Activated CD8-positive, alpha-beta memory T cell treated with anti-CD3 and anti-CD28 coated beads, Interleukin-2, amount 50 U/mL, for 24 hours (primary cell): ENCODE results near the gene RNF44.

Experiments used
- DNase-seq: peaks from one replicate; pipeline ENCODE4 v3.0.0-alpha.2; 2020; ENCODE audit errors: extremely low read depth

The RNF44 gene

GRCh38 chr5:176535101-176535663, 2.0 kb downstream of the RNF44 start:
- DNase-seq, result no peak

GRCh38 chr5:176534640-176535039, 2.6 kb downstream of the RNF44 start:
- no peak for DNase-seq

DNA sequence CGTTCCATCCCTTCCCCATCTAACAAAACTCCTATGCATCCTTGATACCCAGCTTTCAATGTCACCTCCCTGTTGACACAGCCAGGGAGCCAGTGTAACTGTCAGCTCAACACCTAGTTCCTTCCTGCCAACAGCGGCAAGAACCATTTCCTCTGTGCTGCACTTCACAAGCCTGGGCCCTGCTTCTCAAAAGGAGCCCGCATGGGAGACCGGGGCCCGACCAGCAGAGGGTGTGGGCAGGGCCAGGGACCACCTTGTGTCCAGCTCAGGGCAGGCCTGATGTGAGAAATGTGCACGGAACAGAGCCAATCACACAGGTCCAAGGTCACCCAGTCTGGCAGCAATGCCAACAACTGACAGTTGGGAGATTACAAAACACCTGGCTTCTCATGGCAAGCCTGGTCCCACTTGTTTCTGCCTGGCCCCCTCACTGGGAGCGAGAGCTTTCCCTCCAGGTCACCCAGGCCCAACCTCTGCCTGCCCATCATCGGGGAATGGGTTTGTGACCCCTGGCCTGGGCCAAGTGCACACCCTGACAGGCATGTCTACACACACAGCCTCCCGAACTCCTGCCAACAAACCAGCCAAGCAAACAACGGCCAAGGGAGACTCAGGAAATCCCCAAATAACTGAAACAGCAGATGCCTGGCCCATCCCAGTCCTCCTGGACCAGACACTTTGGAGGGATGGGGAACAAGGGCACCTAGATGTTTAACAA, 3.1 kb downstream of the RNF44 start:
- DNase-seq, result no peak

- DNase-seq, result no peak
Measured at GRCh38 chr5:176533390-176533789, 3.8 kb downstream of the RNF44 start.

DNA sequence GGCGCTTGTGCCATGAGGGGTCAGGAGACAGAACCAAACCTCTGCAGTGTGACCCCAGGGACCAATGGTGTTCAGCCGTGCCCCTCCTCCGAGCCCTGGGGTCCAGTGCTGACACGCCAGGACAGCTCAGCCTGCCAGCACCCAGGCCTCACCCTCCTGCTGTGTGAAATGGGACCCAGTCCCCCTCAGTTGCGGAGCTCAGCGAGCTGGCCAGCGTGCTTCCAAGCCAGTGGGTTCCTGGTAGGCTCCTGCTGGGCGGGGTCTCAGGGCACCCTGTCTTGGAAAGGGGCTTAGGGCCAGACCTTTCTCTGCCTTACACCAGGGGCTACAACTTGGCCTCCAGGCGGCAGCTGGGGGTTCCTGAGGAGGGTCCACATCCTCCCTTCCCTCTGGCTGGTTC, 4.4 kb downstream of the RNF44 start:
- DNase-seq, result no peak

GRCh38 chr5:176531902-176532493, 5.2 kb downstream of the RNF44 start:
- no peak for DNase-seq

DNA sequence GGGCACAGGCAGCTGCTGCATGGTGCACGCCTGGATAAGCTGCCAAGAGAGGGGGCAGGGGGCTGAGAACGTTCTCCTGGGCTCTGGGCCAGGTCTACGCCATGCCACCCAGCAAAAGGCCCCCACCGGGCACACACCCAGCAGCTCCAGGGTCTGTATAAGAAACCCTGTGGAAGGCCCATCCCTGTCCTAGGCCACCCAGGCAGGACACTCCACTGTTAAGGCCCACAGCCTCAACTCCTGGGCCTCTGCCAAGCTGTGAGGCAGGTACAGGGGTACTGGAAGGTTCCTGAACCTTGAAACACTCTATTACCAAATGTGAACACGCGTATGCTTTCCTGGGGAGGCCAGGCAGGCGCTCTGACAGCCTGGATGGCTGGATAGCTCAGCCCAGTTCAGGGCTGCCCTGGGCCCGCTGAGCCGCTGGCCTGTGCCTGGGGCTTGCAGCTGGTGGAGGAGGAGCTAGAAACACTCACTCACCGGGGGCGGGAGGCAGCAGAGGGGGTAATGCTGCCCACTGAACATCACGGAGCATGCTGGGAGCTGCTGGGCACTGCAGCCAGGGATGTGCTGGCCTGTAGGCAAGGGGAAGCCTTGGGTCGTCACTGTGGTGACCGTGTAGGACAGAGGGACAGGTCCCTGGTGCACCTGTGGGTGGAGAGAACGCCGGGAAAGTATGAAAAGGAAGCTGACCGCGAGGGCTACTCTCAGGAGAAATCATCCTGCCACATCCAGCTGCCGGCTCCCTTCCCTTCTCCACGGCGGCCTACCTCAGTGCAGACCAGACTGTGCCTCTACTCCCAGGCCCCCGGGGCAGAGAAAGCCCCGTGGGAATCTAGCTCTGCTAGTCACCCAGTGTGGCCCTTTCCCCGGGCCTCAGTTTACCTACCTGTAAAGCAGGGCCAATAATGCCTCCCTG, 6.0 kb downstream of the RNF44 start:
- DNase-seq, result no peak

DNA sequence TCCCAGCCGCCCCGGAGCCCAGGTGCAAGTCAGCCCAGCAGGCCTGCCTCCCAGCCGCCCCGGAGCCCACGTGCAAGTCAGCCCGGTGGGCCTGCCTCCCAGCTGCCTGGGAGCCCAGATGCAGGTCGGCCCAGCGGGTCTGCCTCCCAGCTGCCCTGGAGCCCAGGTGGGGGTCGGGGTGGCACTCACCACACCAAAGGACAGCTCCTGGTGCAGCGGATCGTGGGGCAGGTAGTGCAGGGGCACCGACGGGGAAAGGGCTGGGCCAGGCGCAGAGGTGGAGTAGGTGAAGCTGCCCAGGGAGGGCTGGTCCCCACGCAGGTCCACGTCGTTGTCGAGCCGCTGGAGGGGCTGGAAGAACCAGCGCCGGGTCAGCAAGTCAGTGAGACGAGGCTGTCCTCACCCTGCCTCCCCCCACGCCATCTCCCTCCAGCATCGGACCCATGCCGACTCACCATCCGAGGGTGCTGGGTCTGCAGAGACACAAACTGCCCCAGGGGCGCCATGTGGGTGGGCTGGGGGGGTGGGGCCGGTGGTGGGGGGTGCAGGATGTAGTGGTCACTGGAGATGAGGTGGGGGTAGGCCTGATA, 6.7 kb downstream of the RNF44 start:
- no peak for DNase-seq

DNA sequence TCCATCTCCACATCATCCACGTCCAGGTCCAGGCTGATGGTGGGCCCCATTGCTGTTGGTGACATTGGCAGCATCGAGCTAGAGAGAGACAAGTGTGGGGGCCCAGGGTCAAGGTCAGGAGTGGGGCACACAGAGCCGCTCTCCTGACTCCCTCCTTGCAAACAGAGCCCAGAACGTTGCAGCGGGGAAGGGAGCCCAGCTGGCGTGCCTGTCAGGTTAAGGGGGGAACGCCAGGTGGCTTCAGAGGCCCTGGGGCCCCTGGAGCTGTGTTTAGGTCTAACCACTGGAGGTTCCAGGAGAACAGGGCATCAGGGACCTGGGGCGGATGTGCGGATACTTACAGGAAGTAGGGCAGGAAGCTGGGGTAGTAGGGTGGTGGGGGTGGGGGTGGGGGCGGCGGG, 7.5 kb downstream of the RNF44 start:
- DNase-seq, result no peak

- no peak for DNase-seq
Measured at GRCh38 chr5:176529116-176529740, 8.0 kb downstream of the RNF44 start.

- no peak for DNase-seq
Measured at GRCh38 chr5:176528761-176529115, 8.5 kb downstream of the RNF44 start.

GRCh38 chr5:176528301-176528700, 8.9 kb downstream of the RNF44 start:
- DNase-seq, result no peak

DNA sequence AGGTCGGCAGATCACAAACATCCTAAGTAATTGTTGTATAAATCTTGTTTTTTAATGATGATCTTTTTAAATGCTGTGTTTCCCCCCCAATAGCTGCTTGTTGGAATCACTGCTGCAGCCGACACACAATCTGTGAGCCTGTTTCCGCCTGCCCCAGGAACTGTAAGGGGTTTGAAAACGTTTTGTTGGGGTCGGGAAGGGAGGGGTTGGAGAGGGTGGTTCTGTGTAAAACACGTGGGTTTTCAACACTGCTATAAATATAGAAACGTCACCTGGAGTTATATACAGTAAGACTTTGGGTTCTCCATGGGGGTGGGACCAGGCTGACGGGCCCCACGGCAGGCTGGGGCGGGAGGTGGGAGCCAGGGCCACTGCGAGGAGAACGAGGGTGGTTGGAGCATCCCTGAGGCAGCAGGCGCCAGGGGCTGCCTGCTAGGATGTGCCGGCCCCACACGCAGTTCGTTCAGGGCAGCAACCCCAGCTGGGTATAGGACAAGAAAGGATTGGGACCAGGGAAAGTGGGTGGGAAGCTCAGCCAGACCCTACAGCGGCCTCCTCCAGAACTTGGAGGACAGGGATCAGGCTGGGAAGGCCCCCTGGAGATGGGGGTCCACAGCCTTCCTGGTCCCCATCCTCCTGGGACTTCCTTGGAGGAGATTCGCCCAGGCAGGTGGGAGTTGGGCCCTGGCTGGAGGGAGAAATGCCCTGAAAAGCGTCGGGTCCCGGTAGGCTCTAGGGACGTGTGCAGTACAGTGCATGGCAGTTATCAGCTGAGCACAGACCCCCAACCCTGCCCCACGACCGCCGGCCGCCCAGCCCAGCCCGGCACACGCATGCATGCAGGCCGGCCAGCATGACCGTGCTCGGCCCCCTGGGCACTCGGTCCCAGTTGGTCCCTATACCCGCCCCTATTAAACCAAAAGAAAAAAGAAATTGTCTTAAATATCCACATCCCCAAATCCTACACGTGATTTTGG, 9.7 kb downstream of the RNF44 start:
- DNase-seq, result no peak

GRCh38 chr5:176526462-176526861, 10.7 kb downstream of the RNF44 start:
- DNase-seq, result no peak

DNA sequence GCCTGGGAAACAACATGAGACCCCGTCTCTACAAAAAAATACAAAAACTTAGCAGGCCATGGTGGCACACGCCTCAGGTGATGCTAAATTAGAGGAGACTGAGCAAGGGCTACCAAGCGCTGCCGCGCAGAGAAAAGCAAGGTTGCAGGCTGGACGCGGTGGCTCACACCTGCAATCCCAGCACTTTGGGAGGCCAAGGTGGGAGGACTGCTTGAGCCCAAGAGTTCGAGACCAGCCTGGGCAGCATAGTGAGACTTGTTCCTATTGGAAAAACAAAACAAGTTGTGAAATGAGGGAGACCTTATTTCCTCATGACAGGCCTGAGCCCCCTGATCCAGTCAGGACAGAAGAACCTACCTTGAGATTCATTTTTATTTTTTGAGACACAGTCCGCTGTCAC, 11.5 kb downstream of the RNF44 start:
- DNase-seq, result no peak

DNA sequence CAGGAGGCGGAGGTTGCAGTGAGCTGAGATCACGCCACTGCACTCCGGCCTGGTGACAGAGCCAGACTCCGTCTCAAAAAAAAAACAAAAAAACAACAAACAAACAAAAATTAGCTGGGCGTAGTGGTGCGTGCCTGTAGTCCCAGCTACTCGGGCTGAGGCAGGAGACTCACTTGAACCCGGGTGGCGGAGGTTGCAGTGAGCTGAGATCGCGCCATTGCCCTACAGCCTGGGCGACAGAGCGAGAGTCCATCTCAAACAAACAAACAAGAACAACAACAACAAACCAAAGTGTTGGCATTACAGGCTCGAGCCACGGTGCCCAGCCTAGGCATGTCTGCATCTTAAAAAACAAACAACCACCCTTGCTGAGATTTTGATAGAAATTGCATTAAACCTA, 12.2 kb downstream of the RNF44 start:
- no peak for DNase-seq

DNA sequence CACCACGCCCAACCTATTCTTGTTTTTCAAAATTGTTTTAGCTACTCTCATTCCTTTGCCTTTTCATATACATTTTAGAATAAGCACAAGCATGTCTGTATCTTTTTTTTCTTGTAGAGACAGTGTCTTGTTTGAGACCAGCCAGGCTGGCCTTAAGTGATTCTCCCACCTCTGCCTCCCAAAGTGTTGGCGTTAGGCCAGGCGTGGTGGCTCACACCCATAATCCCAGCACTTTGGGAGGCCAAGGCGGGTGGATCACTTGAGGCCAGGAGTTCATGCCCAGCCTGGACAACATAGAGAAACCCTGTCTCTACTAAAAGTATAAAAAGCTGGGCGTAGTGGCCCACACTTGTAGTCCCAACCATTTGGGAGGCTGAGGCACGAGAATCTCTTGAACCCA, 13.1 kb downstream of the RNF44 start:
- DNase-seq, result no peak

- DNase-seq, result no peak
Measured at GRCh38 chr5:176521699-176522263, 15.4 kb downstream of the RNF44 start.

DNA sequence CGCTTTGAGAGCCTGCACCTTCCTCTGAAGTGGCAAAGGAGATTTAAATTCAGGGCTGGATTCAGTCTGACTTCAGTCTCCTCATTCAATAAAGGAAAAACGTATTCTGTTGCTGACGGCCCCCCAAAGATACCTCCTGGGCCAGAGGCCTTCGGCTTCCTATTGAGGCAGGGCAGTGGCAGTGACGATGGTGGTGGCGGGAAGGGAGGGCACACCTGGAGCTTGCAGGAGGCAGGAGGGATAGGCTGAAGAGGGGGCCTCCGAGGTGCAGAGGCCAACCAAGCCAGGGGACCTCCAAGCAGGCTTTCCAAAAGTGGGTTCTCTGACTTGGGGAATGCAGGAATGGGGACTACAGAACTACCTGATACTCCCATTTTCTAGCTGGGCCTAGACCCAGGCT, 15.9 kb downstream of the RNF44 start:
- DNase-seq, result no peak
